Fibroblast of lung (primary cell): ENCODE data around the gene BAZ1B. TPM values are rescaled to one million over a fixed set of nuclear protein-coding genes. Genes with fewer than 3 reads are reported as not detected.
A peak's percentile ranks its signal among the peaks of the same experiment; 100 is the strongest.
"Not testable (repeated sequence)": the region's sequence is repeated elsewhere in the genome, so short reads cannot be mapped to it uniquely, and the experiment has no call there.

ENCODE experiments used
- DNase-seq, 2 donors: peaks; one replicate each; pipeline versions ENCODE4 v3.0.0 to v3.0.0-alpha.2; 2010; ENCODE audit warnings: low read depth in 2 of 2
- H2AFZ ChIP-seq: 2 replicates; pipeline ENCODE4 v1.5.1; 2012; ENCODE audit warnings: low read length, control low read depth, inconsistent platforms
- H3K27ac ChIP-seq: 2 replicates; pipeline ENCODE4 v1.5.1; 2011; ENCODE audit warnings: low read length, control low read depth; ENCODE audit not compliant: insufficient read depth
- H3K27me3 ChIP-seq: 2 replicates; pipeline ENCODE4 v1.5.1; 2011; ENCODE audit warnings: mild to moderate bottlenecking, low read length; ENCODE audit not compliant: control insufficient read depth, insufficient read depth
- H3K36me3 ChIP-seq: 2 replicates; pipeline ENCODE4 v1.5.1; 2011; ENCODE audit warnings: low read length; ENCODE audit not compliant: control insufficient read depth, insufficient read depth
- H3K4me1 ChIP-seq: 2 replicates; pipeline ENCODE4 v1.5.1; 2011; ENCODE audit warnings: low read length; ENCODE audit not compliant: control insufficient read depth, insufficient read depth; ENCODE audit errors: extremely low read depth
- H3K4me2 ChIP-seq: 2 replicates; pipeline ENCODE4 v1.5.1; 2011; ENCODE audit warnings: low read length, control low read depth; ENCODE audit not compliant: insufficient read depth; ENCODE audit errors: extremely low read depth
- H3K4me3 ChIP-seq, 4 experiments: fragments of 200-600 bp in 1 of 4; sonication (generic) in 1 of 4; replicated peaks in 1 of 4; 2 replicates each; pipeline ENCODE4 v1.5.1; 2011 to 2016; ENCODE audit warnings: low read length in 4 of 4, low read depth in 3 of 4, mild to moderate bottlenecking in 3 of 4, control low read depth in 2 of 4, inconsistent platforms in 1 of 4, mixed read lengths in 1 of 4; ENCODE audit not compliant: insufficient read depth in 1 of 4; ENCODE audit errors: control extremely low read depth in 1 of 4
- H3K79me2 ChIP-seq: 2 replicates; pipeline ENCODE4 v1.5.1; 2012; ENCODE audit warnings: mild to moderate bottlenecking, low read length, inconsistent platforms; ENCODE audit not compliant: control insufficient read depth, insufficient read depth
- H3K9ac ChIP-seq: 2 replicates; pipeline ENCODE4 v1.5.1; 2011; ENCODE audit warnings: mild to moderate bottlenecking, low read length, control low read depth; ENCODE audit not compliant: insufficient read depth
- H3K9me3 ChIP-seq: 2 replicates; pipeline ENCODE4 v1.5.1; 2012; ENCODE audit warnings: low read depth, low read length; ENCODE audit not compliant: control insufficient read depth, insufficient read depth
- H4K20me1 ChIP-seq: 2 replicates; pipeline ENCODE4 v1.5.1; 2011; ENCODE audit warnings: low read length; ENCODE audit not compliant: control insufficient read depth, insufficient read depth; ENCODE audit errors: extremely low read depth
- EZH2 ChIP-seq: IDR thresholded peaks from 2 replicates; pipeline ENCODE4 v1.5.1; 2012; ENCODE audit warnings: low read length, control low read depth, mild to moderate bottlenecking; ENCODE audit errors: missing control alignments
- polyA plus RNA-seq, 2 donors: library from polyadenylated mRNA; depleted of rRNA in 1 of 2; stranded (reverse) in 1 of 2; unstranded in 1 of 2; fragments of >200 nt; gene quantifications; 2 replicates each; pipeline ENCODE4 v1.2.1, GENCODE V29; 2011 to 2012; ENCODE audit warnings: missing spikeins in 1 of 2
- total RNA-seq: library from RNA; depleted of rRNA; stranded (reverse); fragments of >200 nt; gene quantifications from 2 replicates; pipeline ENCODE4 v1.2.1, GENCODE V29; 2014
- TF ChIP-seq, protein P1 (sequence below), 2 donors: IDR thresholded peaks in 1 of 2; conservative IDR thresholded peaks in 1 of 2; 1 replicate in 1 of 2; 2 replicates in 1 of 2; pipeline ENCODE4 v1.5.1; 2011 to 2012; ENCODE audit warnings: low read length in 2 of 2, control low read depth in 1 of 2, inconsistent platforms in 1 of 2, low read depth in 1 of 2, mild to moderate bottlenecking in 1 of 2

Gene BAZ1B
- total and polyA plus RNA-seq, 2 donors (not counting 1 experiment from before 2014, with no cell fraction given) = 30.5 to 68.9 TPM

DNA sequence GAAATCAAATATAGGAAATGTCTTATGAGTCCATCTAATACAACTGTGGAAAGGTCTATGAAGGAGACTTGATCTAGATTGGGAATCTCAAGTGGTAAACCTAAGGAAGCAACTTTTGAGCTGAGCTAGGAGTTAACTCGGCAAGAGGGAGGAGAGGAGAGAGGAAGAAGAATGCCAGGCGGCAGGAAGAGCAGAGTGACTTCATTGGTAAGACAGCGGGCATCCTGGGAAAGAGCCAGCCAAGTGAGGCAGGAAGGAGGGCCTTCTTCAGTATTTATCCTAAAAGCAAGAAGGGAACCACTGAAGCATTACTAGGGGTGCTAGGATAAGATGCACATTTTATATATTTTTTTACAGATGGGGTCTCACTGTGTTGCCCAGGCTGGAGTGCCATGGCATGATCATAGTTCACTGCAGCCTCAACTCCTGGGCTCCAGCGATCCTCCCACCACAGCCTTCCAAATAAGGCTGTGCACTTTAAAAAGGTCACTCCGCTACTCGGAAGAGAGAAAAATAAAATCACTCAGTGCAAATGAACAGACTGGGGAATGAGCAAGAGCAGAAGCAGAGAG is 33.4 kb upstream of the BAZ1B start:
- Histone ChIP-seq H3K4me1 (peaks cover 11% of the 10 kb centered on the region), H3K9ac (no peak overlapping the region), H3K4me3 (peak overlapping the region in 3 of 4 experiments; percentile 72 to 88 (median 86)), H3K27ac (no peak overlapping the region), H3K27me3 (no peaks in the 10 kb centered on the region), H3K4me2 (peak overlapping the region; percentile 90), H3K79me2 (peaks cover 45% of the 10 kb centered on the region), H3K36me3 (peaks cover 4% of the 10 kb centered on the region), H3K9me3 (no peaks in the 10 kb centered on the region), H2AFZ (no peak overlapping the region), H4K20me1 (no peaks in the 10 kb centered on the region)
- TF ChIP-seq, protein P1, sequence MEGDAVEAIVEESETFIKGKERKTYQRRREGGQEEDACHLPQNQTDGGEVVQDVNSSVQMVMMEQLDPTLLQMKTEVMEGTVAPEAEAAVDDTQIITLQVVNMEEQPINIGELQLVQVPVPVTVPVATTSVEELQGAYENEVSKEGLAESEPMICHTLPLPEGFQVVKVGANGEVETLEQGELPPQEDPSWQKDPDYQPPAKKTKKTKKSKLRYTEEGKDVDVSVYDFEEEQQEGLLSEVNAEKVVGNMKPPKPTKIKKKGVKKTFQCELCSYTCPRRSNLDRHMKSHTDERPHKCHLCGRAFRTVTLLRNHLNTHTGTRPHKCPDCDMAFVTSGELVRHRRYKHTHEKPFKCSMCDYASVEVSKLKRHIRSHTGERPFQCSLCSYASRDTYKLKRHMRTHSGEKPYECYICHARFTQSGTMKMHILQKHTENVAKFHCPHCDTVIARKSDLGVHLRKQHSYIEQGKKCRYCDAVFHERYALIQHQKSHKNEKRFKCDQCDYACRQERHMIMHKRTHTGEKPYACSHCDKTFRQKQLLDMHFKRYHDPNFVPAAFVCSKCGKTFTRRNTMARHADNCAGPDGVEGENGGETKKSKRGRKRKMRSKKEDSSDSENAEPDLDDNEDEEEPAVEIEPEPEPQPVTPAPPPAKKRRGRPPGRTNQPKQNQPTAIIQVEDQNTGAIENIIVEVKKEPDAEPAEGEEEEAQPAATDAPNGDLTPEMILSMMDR (conservative IDR thresholded peaks at IDR 0.05 in 1 of 2, IDR thresholded peaks at IDR 0.05 in 1 of 2; ENCODE audit: low read depth in 1 of 2, low read length in 2 of 2) = no peak
- no peak for TF ChIP-seq EZH2
- no peak for DNase-seq

DNA sequence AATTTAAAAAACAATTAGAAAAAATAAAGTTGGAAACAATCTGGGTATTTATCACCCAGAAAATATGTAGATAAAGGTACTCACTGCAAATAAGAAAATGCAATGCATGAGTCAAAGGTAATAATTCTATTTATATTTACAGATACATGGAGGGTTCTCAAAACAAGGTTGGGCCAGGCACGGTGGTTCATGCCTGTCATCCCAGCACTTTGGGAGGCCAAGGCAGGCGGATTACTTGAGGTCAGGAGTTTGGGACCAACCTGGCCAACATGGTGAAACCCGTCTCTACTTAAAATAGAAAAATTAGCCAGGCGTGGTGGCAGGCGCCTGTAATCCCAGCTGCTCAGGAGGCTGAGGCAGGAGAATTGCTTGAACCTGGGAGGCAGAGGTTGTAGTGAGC is 28.0 kb upstream of the BAZ1B start:
- H3K9me3 ChIP-seq, H3K9ac ChIP-seq, H3K36me3 ChIP-seq, H3K27ac ChIP-seq, H2AFZ ChIP-seq, H4K20me1 ChIP-seq, H3K4me1 ChIP-seq, H3K4me3 ChIP-seq, DNase-seq, H3K4me2 ChIP-seq, H3K27me3 ChIP-seq: not testable (repeated sequence)
- H3K79me2 ChIP-seq = peaks cover 52% of the 10 kb centered on the region

- H4K20me1 ChIP-seq = no peaks in the 10 kb centered on the region
- no peak for DNase-seq
- H3K4me1 ChIP-seq = no peaks in the 10 kb centered on the region
- H3K79me2 ChIP-seq = peaks cover 48% of the 10 kb centered on the region
- no peak overlapping the region for H3K9ac ChIP-seq
- no peak overlapping the region for H3K27ac ChIP-seq
- H3K4me3 ChIP-seq = no peak overlapping the region
- H3K27me3 ChIP-seq = no peaks in the 10 kb centered on the region
- TF ChIP-seq, protein P1 (conservative IDR thresholded peaks at IDR 0.05 in 1 of 2, IDR thresholded peaks at IDR 0.05 in 1 of 2; ENCODE audit: low read depth in 1 of 2, low read length in 2 of 2) = no peak
- TF ChIP-seq EZH2 = no peak
- H3K9me3 ChIP-seq = no peaks in the 10 kb centered on the region
- H3K4me2 ChIP-seq = no peak overlapping the region
- H2AFZ ChIP-seq = no peak overlapping the region
- peaks cover 7% of the 10 kb centered on the region for H3K36me3 ChIP-seq
Measured at GRCh38 chr7:73549176-73549575, 27.1 kb upstream of the BAZ1B start.
